Loucy (cell line): Measurements from ENCODE around the gene ARF1.

ENCODE experiments used
- H2AFZ ChIP-seq: fragments of 200-600 bp; sonication (generic); 2 replicates; pipeline ENCODE4 v1.6.0; 2016; ENCODE audit warnings: antibody characterized with exemption, mild to moderate bottlenecking, low read length, moderate library complexity
- H3F3A ChIP-seq: fragments of 200-600 bp; 2 replicates; pipeline ENCODE4 v1.6.0; 2016; ENCODE audit warnings: antibody characterized with exemption, low read depth, mild to moderate bottlenecking
- H3K27me3 ChIP-seq: fragments of 200-600 bp; sonication (generic); 2 replicates; pipeline ENCODE4 v1.6.1; 2014; ENCODE audit warnings: low read length, mild to moderate bottlenecking; ENCODE audit not compliant: insufficient read depth, poor library complexity, severe bottlenecking
- H3K36me3 ChIP-seq: fragments of 200-600 bp; sonication (generic); 2 replicates; pipeline ENCODE4 v1.6.1; 2016; ENCODE audit warnings: low read length; ENCODE audit not compliant: insufficient read depth
- H3K4me1 ChIP-seq: fragments of 200-600 bp; sonication (generic); 2 replicates; pipeline ENCODE4 v1.5.1; 2014; ENCODE audit warnings: low read length, mild to moderate bottlenecking; ENCODE audit not compliant: insufficient read depth, poor library complexity, severe bottlenecking
- H3K4me2 ChIP-seq: fragments of 200-600 bp; sonication (generic); 2 replicates; pipeline ENCODE4 v1.6.0; 2014; ENCODE audit warnings: antibody characterized with exemption, low read length, low read depth, mild to moderate bottlenecking; ENCODE audit not compliant: poor library complexity, severe bottlenecking
- H3K4me3 ChIP-seq: fragments of 200-600 bp; sonication (generic); 2 replicates; pipeline ENCODE4 v1.5.1; 2014; ENCODE audit warnings: low read length, mild to moderate bottlenecking, mixed read lengths; ENCODE audit not compliant: poor library complexity, severe bottlenecking
- H3K79me2 ChIP-seq: fragments of 200-600 bp; sonication (generic); 2 replicates; pipeline ENCODE4 v1.6.1; 2014; ENCODE audit warnings: low read length; ENCODE audit not compliant: insufficient read depth
- H3K9ac ChIP-seq: fragments of 200-600 bp; sonication (generic); 2 replicates; pipeline ENCODE4 v1.6.0; 2014; ENCODE audit warnings: mild to moderate bottlenecking, low read depth, low read length, moderate library complexity; ENCODE audit not compliant: poor library complexity, severe bottlenecking
- H3K9me2 ChIP-seq: fragments of 200-600 bp; sonication (generic); replicated peaks from 2 replicates; pipeline ENCODE4 v1.6.1; 2016; ENCODE audit warnings: low read depth, low read length, mixed read lengths
- H3K9me3 ChIP-seq: fragments of 200-600 bp; sonication (generic); 2 replicates; pipeline ENCODE4 v1.6.1; 2014; ENCODE audit warnings: mild to moderate bottlenecking, antibody characterized with exemption, low read length, low read depth; ENCODE audit not compliant: insufficient read depth
- H4K20me1 ChIP-seq: fragments of 200-600 bp; sonication (generic); 2 replicates; pipeline ENCODE4 v1.6.0; 2014; ENCODE audit warnings: antibody characterized with exemption, low read length, mild to moderate bottlenecking; ENCODE audit not compliant: insufficient read depth, poor library complexity, severe bottlenecking
- CTCF ChIP-seq: fragments of 200-600 bp; sonication (generic); conservative IDR thresholded peaks from 2 replicates; pipeline ENCODE4 v1.5.1; 2014; ENCODE audit warnings: mild to moderate bottlenecking, antibody characterized with exemption, low read length
- EZH2phosphoT487 ChIP-seq: fragments of 200-600 bp; IDR thresholded peaks from 2 replicates; pipeline ENCODE4 v1.6.1; 2018; ENCODE audit warnings: antibody characterized with exemption, mild to moderate bottlenecking, moderate library complexity, borderline replicate concordance

Gene ARF1

DNA sequence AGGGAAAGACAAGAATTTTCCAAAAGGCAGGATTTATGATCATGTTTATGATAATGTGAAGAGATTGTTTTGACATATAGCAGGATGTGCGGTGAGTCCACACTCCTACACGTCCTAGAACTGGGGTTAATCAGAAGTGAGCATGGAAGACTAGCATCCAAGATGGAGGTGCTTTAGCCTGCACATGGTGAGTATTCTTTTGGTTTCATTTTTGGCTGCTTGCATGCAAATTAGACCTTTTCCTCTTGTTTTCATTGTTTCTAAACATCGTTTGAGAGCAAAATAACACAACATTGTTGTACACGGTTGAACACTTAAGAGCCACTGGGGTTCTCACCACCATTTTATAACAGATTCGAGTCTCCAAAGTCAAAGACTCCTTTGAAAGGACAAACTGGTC lies 42.7 kb downstream of the ARF1 start:
- no peak overlapping the region for H3K4me3 ChIP-seq
- no peaks in the 10 kb centered on the region for H3F3A ChIP-seq
- H4K20me1 ChIP-seq = no peaks in the 10 kb centered on the region
- H3K9me3 ChIP-seq = no peaks in the 10 kb centered on the region
- no peak overlapping the region for H3K9ac ChIP-seq
- no peaks in the 10 kb centered on the region for H3K9me2 ChIP-seq
- peaks cover 8% of the 10 kb centered on the region for H3K27me3 ChIP-seq
- no peak for TF ChIP-seq CTCF
- TF ChIP-seq EZH2phosphoT487 = no peak
- no peaks in the 10 kb centered on the region for H3K79me2 ChIP-seq
- no peak overlapping the region for H2AFZ ChIP-seq
- no peak overlapping the region for H3K4me2 ChIP-seq
- H3K36me3 ChIP-seq = no peaks in the 10 kb centered on the region
- no peaks in the 10 kb centered on the region for H3K4me1 ChIP-seq

DNA sequence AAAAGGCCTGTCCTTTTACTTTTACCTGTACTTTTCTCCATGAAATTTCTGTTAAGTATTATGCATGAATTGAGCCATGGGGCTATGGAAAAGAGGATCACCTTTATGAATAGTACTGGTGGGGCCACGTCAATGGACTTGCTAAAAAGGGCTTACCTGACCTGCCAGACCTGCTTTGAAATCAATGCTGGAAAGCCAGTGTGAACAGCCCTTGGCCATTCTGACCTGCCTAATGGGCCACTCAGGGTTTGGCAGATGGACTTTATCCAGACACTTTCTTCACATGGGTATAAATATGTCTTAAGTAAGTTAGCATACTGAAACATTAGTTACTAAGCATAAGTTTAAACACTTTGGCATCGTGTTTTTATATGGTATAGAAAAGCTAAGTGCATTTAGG lies 49.3 kb downstream of the ARF1 start:
- Histone ChIP-seq H3K9ac (no peak overlapping the region), H2AFZ (no peak overlapping the region), H4K20me1 (no peaks in the 10 kb centered on the region), H3K9me3 (no peaks in the 10 kb centered on the region), H3K4me2 (no peak overlapping the region), H3F3A (no peaks in the 10 kb centered on the region), H3K36me3 (no peaks in the 10 kb centered on the region), H3K9me2 (no peaks in the 10 kb centered on the region), H3K27me3 (no peaks in the 10 kb centered on the region), H3K4me3 (no peak overlapping the region), H3K79me2 (no peaks in the 10 kb centered on the region), H3K4me1 (no peaks in the 10 kb centered on the region)
- no peak for TF ChIP-seq EZH2phosphoT487
- no peak for TF ChIP-seq CTCF

DNA sequence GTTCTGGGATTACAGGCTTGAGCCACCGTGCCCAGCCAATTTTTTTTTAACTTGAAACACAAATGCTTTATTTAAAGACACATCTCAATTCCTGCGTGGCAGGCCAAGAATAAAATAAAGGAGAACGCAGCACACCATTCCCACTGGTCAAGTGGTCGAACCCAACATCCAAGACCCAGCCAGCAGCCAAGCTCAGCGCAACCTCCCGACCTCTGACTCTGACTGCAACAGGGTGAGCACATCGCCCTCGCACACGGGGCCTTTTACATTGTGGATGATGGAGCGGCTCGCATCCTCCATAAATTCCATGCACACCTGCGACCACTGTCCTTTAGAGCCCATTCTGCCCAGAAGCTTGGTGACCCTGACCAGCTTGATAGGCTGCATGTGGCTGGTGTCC lies 52.1 kb downstream of the ARF1 start:
- no peak for TF ChIP-seq EZH2phosphoT487
- no peak for TF ChIP-seq CTCF
- Histone ChIP-seq H4K20me1 (no peaks in the 10 kb centered on the region), H3F3A (no peaks in the 10 kb centered on the region), H3K4me1 (peaks cover 5% of the 10 kb centered on the region), H3K9me3 (no peaks in the 10 kb centered on the region), H3K4me2 (no peak overlapping the region), H3K79me2 (no peaks in the 10 kb centered on the region), H3K36me3 (no peaks in the 10 kb centered on the region), H3K9me2 (no peaks in the 10 kb centered on the region), H2AFZ (no peak overlapping the region), H3K9ac (no peak overlapping the region), H3K27me3 (no peaks in the 10 kb centered on the region), H3K4me3 (no peak overlapping the region)
